CD4-positive, CD25-positive, alpha-beta regulatory T cell (primary cell): Measurements from ENCODE around the gene ATM. TPM values are rescaled to one million over a fixed set of nuclear protein-coding genes. Genes with fewer than 3 reads are reported as not detected.

Experiments
- ATAC-seq, 2 donors: fragments of 150-1000 bp; cut with Tn5 transposase; one replicate each; pipeline ENCODE4 v1.10.0; 2021; ENCODE audit warnings: low read depth in 2 of 2, moderate number of reproducible peaks in 2 of 2, moderate library complexity in 1 of 2
- DNase-seq, 3 donors: peaks; one replicate each; pipeline versions ENCODE4 v3.0.0 to v3.0.0-alpha.2; 2012 to 2022; ENCODE audit warnings: mixed read lengths in 1 of 3
- H3K27ac ChIP-seq: one replicate; pipeline ENCODE4 v1.7.0; 2013; ENCODE audit warnings: mild to moderate bottlenecking, low read length; ENCODE audit not compliant: insufficient read depth, poor library complexity, severe bottlenecking
- H3K27me3 ChIP-seq: one replicate; pipeline ENCODE4 v1.7.0; 2013; ENCODE audit warnings: low read length; ENCODE audit not compliant: control insufficient read depth, insufficient read depth
- H3K36me3 ChIP-seq: one replicate; pipeline ENCODE4 v1.7.0; 2013; ENCODE audit warnings: mild to moderate bottlenecking, low read length, moderate library complexity; ENCODE audit not compliant: control insufficient read depth, insufficient read depth
- H3K4me1 ChIP-seq: 2 replicates; pipeline ENCODE4 v1.7.0; 2013; ENCODE audit warnings: mild to moderate bottlenecking, low read length; ENCODE audit not compliant: insufficient read depth, control insufficient read depth, poor library complexity, severe bottlenecking
- H3K4me3 ChIP-seq: one replicate; pipeline ENCODE4 v1.7.0; 2013; ENCODE audit warnings: low read depth, mild to moderate bottlenecking, low read length, moderate library complexity
- H3K9me3 ChIP-seq, 2 experiments: 1 replicate in 1 of 2; 2 replicates in 1 of 2; pipeline ENCODE4 v1.7.0; 2013; ENCODE audit warnings: low read length in 2 of 2, mild to moderate bottlenecking in 1 of 2, moderate library complexity in 1 of 2; ENCODE audit not compliant: control insufficient read depth in 2 of 2
- H3K27ac Mint-ChIP-seq, 3 donors: one replicate each; pipeline ENCODE4 v1.8.0; 2020 to 2022; ENCODE audit warnings: mild to moderate bottlenecking in 3 of 3, mixed read lengths in 3 of 3, moderate library complexity in 2 of 3
- H3K27me3 Mint-ChIP-seq: one replicate; pipeline ENCODE4 v1.8.0; 2022; ENCODE audit warnings: mild to moderate bottlenecking, mixed read lengths
- H3K36me3 Mint-ChIP-seq: one replicate; pipeline ENCODE4 v1.8.0; 2020; ENCODE audit warnings: mixed read lengths
- H3K4me1 Mint-ChIP-seq, 4 donors: one replicate each; pipeline ENCODE4 v1.8.0; 2020 to 2022; ENCODE audit warnings: mixed read lengths in 4 of 4, mild to moderate bottlenecking in 1 of 4
- H3K4me3 Mint-ChIP-seq, 4 donors: one replicate each; pipeline ENCODE4 v1.8.0; 2020 to 2022; ENCODE audit warnings: mild to moderate bottlenecking in 4 of 4, mixed read lengths in 4 of 4, moderate library complexity in 3 of 4
- H3K9me3 Mint-ChIP-seq, 7 donors: one replicate each; pipeline ENCODE4 v1.8.0; 2020 to 2022; ENCODE audit warnings: mixed read lengths in 7 of 7, mild to moderate bottlenecking in 3 of 7, moderate library complexity in 2 of 7
- polyA plus RNA-seq, 4 donors: library from polyadenylated mRNA; unstranded; fragments of 300-500 nt; fragmentation: Illumina TruSeq; gene quantifications; one replicate each; pipeline ENCODE4 v1.2.3, GENCODE V29; 2021
- total RNA-seq: library from RNA; stranded (reverse); gene quantifications from one replicate; pipeline ENCODE4 v1.2.3, GENCODE V29; 2022

ATM gene
- total and polyA plus RNA-seq, 5 donors from 2014 or later, result 30.4 to 194 (median 51.8) TPM

DNA sequence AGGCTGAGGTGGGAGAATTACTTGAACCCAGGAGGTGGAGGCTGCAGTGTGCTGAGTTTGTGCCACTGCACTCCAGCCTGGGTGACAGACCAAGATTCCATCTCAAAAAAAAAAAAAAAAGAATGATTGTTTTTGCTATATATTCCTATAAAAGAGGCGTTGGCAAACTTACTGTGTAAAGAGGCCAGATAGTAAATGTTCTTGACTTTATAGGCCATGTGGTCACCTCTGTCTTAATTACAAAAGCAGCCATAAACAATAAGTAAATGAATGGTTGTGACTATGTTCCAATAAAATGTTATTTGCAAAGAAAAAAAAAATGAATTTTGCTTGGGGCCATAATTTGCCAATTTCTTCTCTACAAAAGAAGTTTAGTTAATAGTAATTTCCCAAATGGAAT, 12.3 kb downstream of the ATM start:
- Mint-ChIP-seq H3K4me3 (no peak overlapping the region), H3K27me3 (no peaks in the 10 kb centered on the region), H3K4me1 (peaks cover 23 to 83% (median 45%) of the 10 kb centered on the region in 4 donors), H3K9me3 (no peaks in the 10 kb centered on the region), H3K27ac (peak overlapping the region in 2 of 3 donors; percentile 71 to 92), H3K36me3 (peaks cover 39% of the 10 kb centered on the region)
- Histone ChIP-seq H3K27ac (peak overlapping the region; percentile 34), H3K4me1 (peaks cover 71% of the 10 kb centered on the region), H3K4me3 (no peak overlapping the region), H3K27me3 (no peaks in the 10 kb centered on the region), H3K9me3 (no peaks in the 10 kb centered on the region), H3K36me3 (peaks cover 55% of the 10 kb centered on the region)
- DNase-seq (no peak), ATAC-seq (no peak)

DNA sequence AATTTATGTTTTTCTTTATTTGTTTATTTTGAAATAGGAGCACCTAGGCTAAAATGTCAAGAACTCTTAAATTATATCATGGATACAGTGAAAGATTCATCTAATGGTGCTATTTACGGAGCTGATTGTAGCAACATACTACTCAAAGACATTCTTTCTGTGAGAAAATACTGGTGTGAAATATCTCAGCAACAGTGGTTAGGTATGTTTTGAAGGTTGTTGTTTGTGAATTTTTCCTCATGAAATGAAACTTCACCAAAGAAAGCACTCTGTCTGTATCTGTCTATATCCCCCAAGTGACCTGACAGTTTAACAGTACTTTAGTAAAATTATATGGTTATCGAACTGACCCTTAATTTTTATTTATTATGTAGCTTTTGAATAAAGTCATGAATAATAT, 12.8 kb downstream of the ATM start:
- H3K36me3 ChIP-seq, result peaks cover 55% of the 10 kb centered on the region
- H3K4me1 Mint-ChIP-seq, result peaks cover 23 to 83% (median 46%) of the 10 kb centered on the region in 4 donors
- no peaks in the 10 kb centered on the region for H3K27me3 Mint-ChIP-seq
- no peak for ATAC-seq
- no peak overlapping the region for H3K4me3 ChIP-seq
- H3K27ac Mint-ChIP-seq, result peak overlapping the region; percentile 92 to 98 (median 92)
- no peaks in the 10 kb centered on the region for H3K9me3 ChIP-seq
- no peaks in the 10 kb centered on the region for H3K27me3 ChIP-seq
- H3K9me3 Mint-ChIP-seq, result no peaks in the 10 kb centered on the region
- H3K27ac ChIP-seq, result peak overlapping the region; percentile 76
- peaks cover 75% of the 10 kb centered on the region for H3K4me1 ChIP-seq
- H3K4me3 Mint-ChIP-seq, result peak overlapping the region in 3 of 4 donors; percentile 39 to 61 (median 57)
- no peak for DNase-seq
- peaks cover 40% of the 10 kb centered on the region for H3K36me3 Mint-ChIP-seq

DNA sequence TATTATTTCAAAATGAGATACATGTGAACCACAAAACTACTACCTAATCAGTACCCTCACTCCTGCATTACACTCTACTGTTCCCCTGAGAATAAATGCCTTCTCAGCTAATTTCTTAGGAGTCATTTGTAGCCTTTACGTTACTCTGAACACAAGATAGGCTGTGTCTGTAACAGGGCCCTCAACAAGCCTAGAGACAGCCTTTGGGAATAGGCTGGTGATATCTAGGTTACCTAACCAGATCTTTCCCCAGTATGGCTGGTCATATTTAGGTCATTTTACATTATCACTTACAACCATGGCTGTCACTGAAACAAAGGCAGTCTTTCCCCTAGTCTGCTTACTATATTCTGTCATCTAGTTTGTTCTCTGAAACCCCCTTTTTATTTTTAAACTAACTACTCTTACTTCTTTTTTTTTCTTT, 14.2 kb downstream of the ATM start:
- Mint-ChIP-seq H3K9me3 (no peaks in the 10 kb centered on the region), H3K27ac (peak overlapping the region; percentile 92 to 98 (median 92)), H3K36me3 (peaks cover 43% of the 10 kb centered on the region), H3K4me3 (peak overlapping the region; percentile 33 to 61 (median 48)), H3K4me1 (peaks cover 20 to 83% (median 46%) of the 10 kb centered on the region in 4 donors), H3K27me3 (no peaks in the 10 kb centered on the region)
- Histone ChIP-seq H3K27ac (peak overlapping the region; percentile 76), H3K4me3 (peak overlapping the region; percentile 69), H3K36me3 (peaks cover 50% of the 10 kb centered on the region), H3K4me1 (peaks cover 74% of the 10 kb centered on the region), H3K9me3 (no peaks in the 10 kb centered on the region), H3K27me3 (no peaks in the 10 kb centered on the region)
- ATAC-seq (peak in 1 of 2 donors; percentile 3), DNase-seq (no peak)

DNA sequence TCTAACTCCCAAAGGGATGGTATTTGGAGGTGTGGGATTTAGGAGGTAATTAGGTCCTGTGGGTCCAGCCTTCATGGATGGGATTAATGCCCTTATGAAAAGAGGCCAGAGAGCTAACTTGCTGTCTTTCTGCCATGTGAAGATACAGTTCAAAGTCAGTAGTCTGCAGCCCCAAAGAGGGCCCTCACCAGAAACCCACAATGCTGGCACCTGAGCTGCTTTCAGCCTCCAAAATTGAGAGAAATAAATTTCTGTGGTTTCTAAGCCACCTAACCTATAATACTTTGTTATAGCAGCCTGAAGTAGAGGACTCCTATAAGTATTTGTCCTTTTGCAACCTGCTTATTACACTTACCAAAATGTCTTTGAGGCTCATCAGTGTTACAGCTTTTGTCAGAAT, 16.2 kb downstream of the ATM start:
- H3K4me3 Mint-ChIP-seq, result peak overlapping the region in 3 of 4 donors; percentile 30 to 65 (median 42)
- peaks cover 19 to 85% (median 44%) of the 10 kb centered on the region in 4 donors for H3K4me1 Mint-ChIP-seq
- H3K36me3 ChIP-seq, result peaks cover 38% of the 10 kb centered on the region
- H3K4me3 ChIP-seq, result no peak overlapping the region
- peak in 1 of 3 donors; percentile 41 for DNase-seq
- H3K27ac ChIP-seq, result peak overlapping the region; percentile 76
- peaks cover 81% of the 10 kb centered on the region for H3K4me1 ChIP-seq
- peaks cover 0 to 2% (median 0%) of the 10 kb centered on the region in 7 donors for H3K9me3 Mint-ChIP-seq
- no peaks in the 10 kb centered on the region for H3K27me3 ChIP-seq
- no peaks in the 10 kb centered on the region for H3K27me3 Mint-ChIP-seq
- no peak for ATAC-seq
- no peaks in the 10 kb centered on the region for H3K9me3 ChIP-seq
- H3K36me3 Mint-ChIP-seq, result peaks cover 32% of the 10 kb centered on the region
- peak overlapping the region; percentile 76 to 90 (median 76) for H3K27ac Mint-ChIP-seq

DNA sequence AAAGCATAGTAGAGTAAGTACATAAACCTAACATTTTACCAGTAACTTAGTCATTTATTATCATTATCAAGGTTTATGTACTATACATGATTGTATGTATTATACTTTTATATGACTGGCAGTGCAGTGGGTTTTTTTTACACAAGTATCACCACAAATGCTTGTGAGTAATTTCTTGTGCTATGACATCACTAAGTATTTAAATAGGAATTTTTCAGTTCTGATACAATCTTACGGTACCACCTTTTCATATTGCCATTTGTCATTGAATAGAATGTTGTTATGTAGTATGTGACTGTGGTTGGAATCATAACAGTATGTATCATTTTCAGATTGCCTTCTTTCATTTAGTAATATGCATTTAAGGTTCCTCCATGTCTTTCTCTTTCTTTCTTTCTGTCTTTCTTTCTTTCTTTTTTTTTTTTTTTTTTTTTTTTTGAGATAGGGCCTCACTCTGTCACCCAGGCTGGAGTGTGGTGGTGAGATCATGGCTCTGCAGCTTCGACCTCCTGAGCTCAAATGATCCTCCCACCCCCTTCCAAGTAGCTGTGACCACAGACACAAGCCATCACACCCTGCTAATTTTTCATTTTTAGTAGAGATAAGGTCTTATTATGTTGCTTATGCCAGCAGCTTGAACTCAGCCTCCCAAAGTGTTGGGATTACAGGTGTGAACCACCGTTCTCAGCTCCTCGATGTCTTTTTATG, 18.6 kb downstream of the ATM start:
- DNase-seq (no peak), ATAC-seq (peak in 1 of 2 donors; percentile 19)
- H3K27ac ChIP-seq, result peak overlapping the region; percentile 37
- no peaks in the 10 kb centered on the region for H3K27me3 Mint-ChIP-seq
- H3K4me1 Mint-ChIP-seq, result peaks cover 25 to 85% (median 43%) of the 10 kb centered on the region in 4 donors
- no peaks in the 10 kb centered on the region for H3K9me3 ChIP-seq
- peaks cover 59% of the 10 kb centered on the region for H3K4me1 ChIP-seq
- peak overlapping the region; percentile 4 to 87 (median 30) for H3K27ac Mint-ChIP-seq
- peaks cover 41% of the 10 kb centered on the region for H3K36me3 ChIP-seq
- H3K4me3 ChIP-seq, result peak overlapping the region; percentile 9
- peaks cover 34% of the 10 kb centered on the region for H3K36me3 Mint-ChIP-seq
- H3K4me3 Mint-ChIP-seq, result peak overlapping the region in 3 of 4 donors; percentile 11 to 45 (median 41)
- no peaks in the 10 kb centered on the region for H3K27me3 ChIP-seq
- H3K9me3 Mint-ChIP-seq, result peaks cover 0 to 2% (median 0%) of the 10 kb centered on the region in 7 donors

DNA sequence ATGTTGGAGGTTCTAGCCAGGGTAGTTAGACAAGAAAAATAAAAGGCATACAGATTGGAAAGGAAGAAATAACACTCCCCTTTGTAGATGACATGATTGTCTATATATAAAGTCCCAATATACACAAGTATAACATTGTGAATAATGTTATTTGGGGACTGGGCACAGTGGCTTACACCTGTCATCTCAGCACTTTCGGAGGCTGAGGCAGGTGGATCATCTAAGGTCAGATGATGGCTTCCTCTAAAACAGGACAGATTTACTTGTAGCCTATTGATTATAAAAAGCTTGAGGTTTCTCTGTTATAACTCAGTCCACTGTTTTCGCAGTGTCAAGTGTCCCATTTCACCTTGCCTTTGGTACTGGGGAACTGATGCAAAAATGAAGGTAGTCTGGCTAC, 19.6 kb downstream of the ATM start:
- no peak overlapping the region for H3K4me3 ChIP-seq
- H3K4me1 Mint-ChIP-seq, result peaks cover 27 to 83% (median 37%) of the 10 kb centered on the region in 4 donors
- H3K9me3 Mint-ChIP-seq, result peaks cover 0 to 2% (median 0%) of the 10 kb centered on the region in 7 donors

DNA sequence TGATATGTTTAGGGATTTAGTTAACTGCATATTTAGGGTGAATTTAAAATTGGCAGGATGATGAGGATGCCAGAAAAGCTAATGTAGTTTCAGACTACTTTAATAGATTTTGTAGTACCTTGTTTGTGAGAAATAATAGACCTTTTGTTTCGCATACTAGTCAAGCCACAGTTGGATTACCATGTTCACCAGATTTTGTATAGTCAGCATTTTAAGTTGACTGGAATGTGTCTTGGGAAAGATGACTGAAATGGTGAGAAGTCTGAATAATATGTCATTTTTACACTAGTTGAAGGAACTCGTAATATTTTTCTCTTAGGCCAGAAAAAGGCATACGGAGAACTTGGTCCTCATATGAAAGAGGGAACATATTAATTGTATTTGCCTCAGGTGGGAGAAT, 23.4 kb downstream of the ATM start:
- Mint-ChIP-seq H3K27me3 (no peaks in the 10 kb centered on the region), H3K9me3 (peaks cover 0 to 2% (median 0%) of the 10 kb centered on the region in 7 donors), H3K4me3 (no peak overlapping the region), H3K27ac (peak overlapping the region; percentile 10 to 87 (median 48)), H3K36me3 (peaks cover 44% of the 10 kb centered on the region), H3K4me1 (peaks cover 26 to 76% (median 32%) of the 10 kb centered on the region in 4 donors)
- ATAC-seq (no peak), DNase-seq (no peak)
- no peak overlapping the region for H3K27ac ChIP-seq
- peaks cover 57% of the 10 kb centered on the region for H3K36me3 ChIP-seq
- H3K27me3 ChIP-seq, result no peaks in the 10 kb centered on the region
- H3K4me1 ChIP-seq, result peaks cover 15% of the 10 kb centered on the region
- no peak overlapping the region for H3K4me3 ChIP-seq
- no peaks in the 10 kb centered on the region for H3K9me3 ChIP-seq

More for the DNA sequence above, 19.6 kb downstream of the ATM start:
- ATAC-seq (no peak), DNase-seq (no peak)
- no peaks in the 10 kb centered on the region for H3K9me3 ChIP-seq
- peaks cover 46% of the 10 kb centered on the region for H3K36me3 ChIP-seq
- H3K4me1 ChIP-seq, result peaks cover 50% of the 10 kb centered on the region
- peak overlapping the region; percentile 4 to 86 (median 30) for H3K27ac Mint-ChIP-seq
- H3K4me3 Mint-ChIP-seq, result peak overlapping the region; percentile 8 to 45 (median 16)
- peaks cover 40% of the 10 kb centered on the region for H3K36me3 Mint-ChIP-seq
- no peaks in the 10 kb centered on the region for H3K27me3 Mint-ChIP-seq
- peak overlapping the region; percentile 31 for H3K27ac ChIP-seq
- H3K27me3 ChIP-seq, result no peaks in the 10 kb centered on the region
